Measurements from ENCODE around the gene COASY. TPM values are rescaled to one million over a fixed set of nuclear protein-coding genes. Genes with fewer than 3 reads are reported as not detected.

The COASY gene
- total and polyA plus RNA-seq, 2 experiments from 2014 or later: 60.1 to 72.1 TPM

- H3K27ac Mint-ChIP-seq: no peak overlapping the region
- peaks cover 17% of the 10 kb centered on the region for H3K4me1 Mint-ChIP-seq
- H3K27me3 Mint-ChIP-seq (ENCODE audit: insufficient read depth, low read depth, poor library complexity): peaks cover 12% of the 10 kb centered on the region
- H3K9me2 ChIP-seq (ENCODE audit: insufficient read depth): no peaks in the 10 kb centered on the region
- peaks cover 8% of the 10 kb centered on the region for H3K4me1 ChIP-seq (ENCODE audit: insufficient read depth)
- no peak overlapping the region for H3K4me3 Mint-ChIP-seq
- ATAC-seq: no peak
- H4K20me1 ChIP-seq (replicated peaks; ENCODE audit: insufficient read depth): peaks cover 20% of the 10 kb centered on the region
- no peak overlapping the region for H3K27ac ChIP-seq (ENCODE audit: low read depth)
- TF ChIP-seq EZH2phosphoT487 (IDR thresholded peaks at IDR 0.05; ENCODE audit: unreplicated experiment): no peak
- no peak for TF ChIP-seq STAT1 (IDR thresholded peaks at IDR 0.05; ENCODE audit: unreplicated experiment)
- TF ChIP-seq, protein P1, sequence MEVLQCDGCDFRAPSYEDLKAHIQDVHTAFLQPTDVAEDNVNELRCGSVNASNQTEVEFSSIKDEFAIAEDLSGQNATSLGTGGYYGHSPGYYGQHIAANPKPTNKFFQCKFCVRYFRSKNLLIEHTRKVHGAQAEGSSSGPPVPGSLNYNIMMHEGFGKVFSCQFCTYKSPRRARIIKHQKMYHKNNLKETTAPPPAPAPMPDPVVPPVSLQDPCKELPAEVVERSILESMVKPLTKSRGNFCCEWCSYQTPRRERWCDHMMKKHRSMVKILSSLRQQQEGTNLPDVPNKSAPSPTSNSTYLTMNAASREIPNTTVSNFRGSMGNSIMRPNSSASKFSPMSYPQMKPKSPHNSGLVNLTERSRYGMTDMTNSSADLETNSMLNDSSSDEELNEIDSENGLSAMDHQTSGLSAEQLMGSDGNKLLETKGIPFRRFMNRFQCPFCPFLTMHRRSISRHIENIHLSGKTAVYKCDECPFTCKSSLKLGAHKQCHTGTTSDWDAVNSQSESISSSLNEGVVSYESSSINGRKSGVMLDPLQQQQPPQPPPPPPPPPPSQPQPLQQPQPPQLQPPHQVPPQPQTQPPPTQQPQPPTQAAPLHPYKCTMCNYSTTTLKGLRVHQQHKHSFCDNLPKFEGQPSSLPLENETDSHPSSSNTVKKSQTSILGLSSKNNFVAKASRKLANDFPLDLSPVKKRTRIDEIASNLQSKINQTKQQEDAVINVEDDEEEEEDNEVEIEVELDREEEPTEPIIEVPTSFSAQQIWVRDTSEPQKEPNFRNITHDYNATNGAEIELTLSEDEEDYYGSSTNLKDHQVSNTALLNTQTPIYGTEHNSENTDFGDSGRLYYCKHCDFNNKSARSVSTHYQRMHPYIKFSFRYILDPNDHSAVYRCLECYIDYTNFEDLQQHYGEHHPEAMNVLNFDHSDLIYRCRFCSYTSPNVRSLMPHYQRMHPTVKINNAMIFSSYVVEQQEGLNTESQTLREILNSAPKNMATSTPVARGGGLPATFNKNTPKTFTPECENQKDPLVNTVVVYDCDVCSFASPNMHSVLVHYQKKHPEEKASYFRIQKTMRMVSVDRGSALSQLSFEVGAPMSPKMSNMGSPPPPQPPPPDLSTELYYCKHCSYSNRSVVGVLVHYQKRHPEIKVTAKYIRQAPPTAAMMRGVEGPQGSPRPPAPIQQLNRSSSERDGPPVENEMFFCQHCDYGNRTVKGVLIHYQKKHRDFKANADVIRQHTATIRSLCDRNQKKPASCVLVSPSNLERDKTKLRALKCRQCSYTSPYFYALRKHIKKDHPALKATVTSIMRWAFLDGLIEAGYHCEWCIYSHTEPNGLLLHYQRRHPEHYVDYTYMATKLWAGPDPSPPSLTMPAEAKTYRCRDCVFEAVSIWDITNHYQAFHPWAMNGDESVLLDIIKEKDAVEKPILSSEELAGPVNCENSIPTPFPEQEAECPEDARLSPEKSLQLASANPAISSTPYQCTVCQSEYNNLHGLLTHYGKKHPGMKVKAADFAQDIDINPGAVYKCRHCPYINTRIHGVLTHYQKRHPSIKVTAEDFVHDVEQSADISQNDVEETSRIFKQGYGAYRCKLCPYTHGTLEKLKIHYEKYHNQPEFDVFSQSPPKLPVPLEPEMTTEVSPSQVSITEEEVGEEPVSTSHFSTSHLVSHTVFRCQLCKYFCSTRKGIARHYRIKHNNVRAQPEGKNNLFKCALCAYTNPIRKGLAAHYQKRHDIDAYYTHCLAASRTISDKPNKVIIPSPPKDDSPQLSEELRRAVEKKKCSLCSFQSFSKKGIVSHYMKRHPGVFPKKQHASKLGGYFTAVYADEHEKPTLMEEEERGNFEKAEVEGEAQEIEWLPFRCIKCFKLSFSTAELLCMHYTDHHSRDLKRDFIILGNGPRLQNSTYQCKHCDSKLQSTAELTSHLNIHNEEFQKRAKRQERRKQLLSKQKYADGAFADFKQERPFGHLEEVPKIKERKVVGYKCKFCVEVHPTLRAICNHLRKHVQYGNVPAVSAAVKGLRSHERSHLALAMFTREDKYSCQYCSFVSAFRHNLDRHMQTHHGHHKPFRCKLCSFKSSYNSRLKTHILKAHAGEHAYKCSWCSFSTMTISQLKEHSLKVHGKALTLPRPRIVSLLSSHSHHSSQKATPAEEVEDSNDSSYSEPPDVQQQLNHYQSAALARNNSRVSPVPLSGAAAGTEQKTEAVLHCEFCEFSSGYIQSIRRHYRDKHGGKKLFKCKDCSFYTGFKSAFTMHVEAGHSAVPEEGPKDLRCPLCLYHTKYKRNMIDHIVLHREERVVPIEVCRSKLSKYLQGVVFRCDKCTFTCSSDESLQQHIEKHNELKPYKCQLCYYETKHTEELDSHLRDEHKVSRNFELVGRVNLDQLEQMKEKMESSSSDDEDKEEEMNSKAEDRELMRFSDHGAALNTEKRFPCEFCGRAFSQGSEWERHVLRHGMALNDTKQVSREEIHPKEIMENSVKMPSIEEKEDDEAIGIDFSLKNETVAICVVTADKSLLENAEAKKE (CRISPR knock-in tag; IDR thresholded peaks at IDR 0.05): no peak
- no peak for TF ChIP-seq EZH2 (IDR thresholded peaks at IDR 0.05; ENCODE audit: low read depth, unreplicated experiment)
- TF ChIP-seq, protein P2, sequence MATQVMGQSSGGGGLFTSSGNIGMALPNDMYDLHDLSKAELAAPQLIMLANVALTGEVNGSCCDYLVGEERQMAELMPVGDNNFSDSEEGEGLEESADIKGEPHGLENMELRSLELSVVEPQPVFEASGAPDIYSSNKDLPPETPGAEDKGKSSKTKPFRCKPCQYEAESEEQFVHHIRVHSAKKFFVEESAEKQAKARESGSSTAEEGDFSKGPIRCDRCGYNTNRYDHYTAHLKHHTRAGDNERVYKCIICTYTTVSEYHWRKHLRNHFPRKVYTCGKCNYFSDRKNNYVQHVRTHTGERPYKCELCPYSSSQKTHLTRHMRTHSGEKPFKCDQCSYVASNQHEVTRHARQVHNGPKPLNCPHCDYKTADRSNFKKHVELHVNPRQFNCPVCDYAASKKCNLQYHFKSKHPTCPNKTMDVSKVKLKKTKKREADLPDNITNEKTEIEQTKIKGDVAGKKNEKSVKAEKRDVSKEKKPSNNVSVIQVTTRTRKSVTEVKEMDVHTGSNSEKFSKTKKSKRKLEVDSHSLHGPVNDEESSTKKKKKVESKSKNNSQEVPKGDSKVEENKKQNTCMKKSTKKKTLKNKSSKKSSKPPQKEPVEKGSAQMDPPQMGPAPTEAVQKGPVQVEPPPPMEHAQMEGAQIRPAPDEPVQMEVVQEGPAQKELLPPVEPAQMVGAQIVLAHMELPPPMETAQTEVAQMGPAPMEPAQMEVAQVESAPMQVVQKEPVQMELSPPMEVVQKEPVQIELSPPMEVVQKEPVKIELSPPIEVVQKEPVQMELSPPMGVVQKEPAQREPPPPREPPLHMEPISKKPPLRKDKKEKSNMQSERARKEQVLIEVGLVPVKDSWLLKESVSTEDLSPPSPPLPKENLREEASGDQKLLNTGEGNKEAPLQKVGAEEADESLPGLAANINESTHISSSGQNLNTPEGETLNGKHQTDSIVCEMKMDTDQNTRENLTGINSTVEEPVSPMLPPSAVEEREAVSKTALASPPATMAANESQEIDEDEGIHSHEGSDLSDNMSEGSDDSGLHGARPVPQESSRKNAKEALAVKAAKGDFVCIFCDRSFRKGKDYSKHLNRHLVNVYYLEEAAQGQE (IDR thresholded peaks at IDR 0.05; ENCODE audit: unreplicated experiment): no peak
- TF ChIP-seq, protein P3, sequence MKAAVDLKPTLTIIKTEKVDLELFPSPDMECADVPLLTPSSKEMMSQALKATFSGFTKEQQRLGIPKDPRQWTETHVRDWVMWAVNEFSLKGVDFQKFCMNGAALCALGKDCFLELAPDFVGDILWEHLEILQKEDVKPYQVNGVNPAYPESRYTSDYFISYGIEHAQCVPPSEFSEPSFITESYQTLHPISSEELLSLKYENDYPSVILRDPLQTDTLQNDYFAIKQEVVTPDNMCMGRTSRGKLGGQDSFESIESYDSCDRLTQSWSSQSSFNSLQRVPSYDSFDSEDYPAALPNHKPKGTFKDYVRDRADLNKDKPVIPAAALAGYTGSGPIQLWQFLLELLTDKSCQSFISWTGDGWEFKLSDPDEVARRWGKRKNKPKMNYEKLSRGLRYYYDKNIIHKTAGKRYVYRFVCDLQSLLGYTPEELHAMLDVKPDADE (IDR thresholded peaks at IDR 0.05): no peak
- TF ChIP-seq ZNF331 (CRISPR knock-in tag; IDR thresholded peaks at IDR 0.05; ENCODE audit: low read depth): no peak
- TF ChIP-seq JUNB (IDR thresholded peaks at IDR 0.05; ENCODE audit: unreplicated experiment): no peak
- no peak for TF ChIP-seq ZNF114 (CRISPR knock-in tag; IDR thresholded peaks at IDR 0.05)
- no peak for TF ChIP-seq POLR2AphosphoS5 (IDR thresholded peaks at IDR 0.05; ENCODE audit: low read depth)
- no peak for TF ChIP-seq NANOG (IDR thresholded peaks at IDR 0.05; ENCODE audit: borderline replicate concordance)
- TF ChIP-seq CREB1 (CRISPR knock-in tag; IDR thresholded peaks at IDR 0.05; ENCODE audit: low read depth): no peak
- no peak for TF ChIP-seq CTCF (conservative IDR thresholded peaks at IDR 0.05; ENCODE audit: low read depth in 2 of 2)
- peaks cover 59% of the 10 kb centered on the region for H3F3A ChIP-seq (replicated peaks; ENCODE audit: low read depth)
- peaks cover 71% of the 10 kb centered on the region for H3K36me3 Mint-ChIP-seq (ENCODE audit: low read depth)
- H3K36me3 ChIP-seq (ENCODE audit: insufficient read depth): peaks cover 37% of the 10 kb centered on the region
- no peak overlapping the region for H2AFZ ChIP-seq
- no peak for DNase-seq (ENCODE audit: low spot score)
- no peaks in the 10 kb centered on the region for H3K9me3 Mint-ChIP-seq
- H3K4me2 ChIP-seq: no peak overlapping the region
- H3K27me3 ChIP-seq (ENCODE audit: insufficient read depth): no peaks in the 10 kb centered on the region
- peaks cover 21% of the 10 kb centered on the region for H3K79me2 ChIP-seq (replicated peaks; ENCODE audit: insufficient read depth)
- H3K4me3 ChIP-seq: no peak overlapping the region
Measured at GRCh38 chr17:42574463-42574862, 12.5 kb downstream of the COASY start.

Data from GM23338 (cell line).